Loucy (cell line): Measurements from ENCODE around the gene SLC34A3.

Source experiments
- CTCF ChIP-seq: fragments of 200-600 bp; sonication (generic); conservative IDR thresholded peaks from 2 replicates; pipeline ENCODE4 v1.5.1; 2014; ENCODE audit warnings: mild to moderate bottlenecking, antibody characterized with exemption, low read length
- EZH2phosphoT487 ChIP-seq: fragments of 200-600 bp; IDR thresholded peaks from 2 replicates; pipeline ENCODE4 v1.6.1; 2018; ENCODE audit warnings: antibody characterized with exemption, mild to moderate bottlenecking, moderate library complexity, borderline replicate concordance

GRCh38 chr9:137188086-137188489 lies 42.6 kb upstream of the SLC34A3 start:
- TF ChIP-seq CTCF (no peak), EZH2phosphoT487 (no peak)
